HG02840 (cell line): ENCODE data around the gene CTBP2.

Experiments used
- ATAC-seq: cut with Tn5 transposase; IDR thresholded peaks from one replicate; pipeline ENCODE4 v1.9.1; 2021; ENCODE audit warnings: mild to moderate bottlenecking, moderate library complexity, moderate number of reproducible peaks; ENCODE audit not compliant: unreplicated experiment, low FRiP score

CTBP2 gene

DNA sequence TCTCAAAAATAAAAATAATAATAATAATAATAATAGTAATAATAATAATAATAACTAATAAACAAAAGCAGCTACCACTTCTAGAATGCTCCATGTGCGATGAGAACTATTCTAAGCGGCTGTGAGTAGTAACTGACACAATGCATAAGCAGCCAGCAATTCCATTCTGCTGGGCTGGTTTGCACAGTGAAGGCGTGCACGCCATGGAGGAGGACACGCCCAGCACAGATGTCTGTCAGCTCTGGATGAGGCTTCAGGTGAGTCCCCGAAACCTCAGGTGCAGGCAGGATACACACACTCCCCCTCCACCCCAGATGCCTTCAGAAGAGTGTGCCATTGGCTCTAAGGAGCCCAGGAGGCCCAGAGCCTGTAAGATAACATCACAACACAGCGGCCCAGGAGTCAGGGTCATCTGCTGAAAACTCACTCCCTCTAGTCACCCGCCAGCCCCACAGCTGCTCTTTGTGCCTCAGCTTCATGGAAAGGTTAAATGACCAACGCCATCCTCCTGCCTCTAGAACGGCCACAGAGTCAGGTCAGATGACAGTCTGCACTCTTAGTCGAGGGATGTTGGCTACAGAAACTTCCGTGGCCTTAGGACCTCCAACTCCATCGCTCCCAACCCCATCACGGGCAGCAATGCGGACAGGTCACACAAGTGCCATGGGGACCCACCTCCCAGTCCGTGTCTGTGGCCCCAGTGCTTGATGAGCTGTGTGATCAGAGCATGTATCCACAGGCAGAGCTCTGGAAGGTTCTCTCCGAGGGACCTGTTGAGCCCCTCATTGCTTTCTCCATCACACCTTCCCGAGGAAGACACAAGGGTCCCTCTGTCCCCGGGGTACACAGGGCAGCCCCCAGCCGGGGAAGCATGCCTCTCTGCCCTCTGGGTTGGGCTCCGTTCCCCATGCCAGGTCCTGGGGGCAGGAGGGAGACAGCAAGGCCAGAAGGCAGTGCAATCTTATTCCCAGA is 103.9 kb downstream of the CTBP2 start:
- ATAC-seq = no peak

DNA sequence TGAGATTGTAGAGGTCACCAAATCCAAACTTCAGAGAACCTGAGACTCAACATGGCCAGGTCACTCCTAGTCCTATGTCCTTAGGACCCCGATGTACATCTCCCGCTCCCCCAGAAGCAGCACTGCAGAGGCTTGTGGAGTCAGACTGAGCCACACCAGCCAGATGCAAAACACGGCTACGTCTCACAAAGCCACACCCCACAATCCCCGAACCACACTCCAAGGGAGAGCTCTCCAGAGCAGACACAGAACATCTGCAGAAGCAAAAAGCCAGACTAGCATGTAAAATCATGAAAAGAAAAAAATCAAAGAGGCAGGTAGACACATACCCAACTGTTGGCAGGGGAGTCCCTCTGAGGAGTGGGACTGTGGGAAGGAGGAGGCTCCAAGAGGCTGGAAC is 104.9 kb downstream of the CTBP2 start:
- ATAC-seq = no peak

DNA sequence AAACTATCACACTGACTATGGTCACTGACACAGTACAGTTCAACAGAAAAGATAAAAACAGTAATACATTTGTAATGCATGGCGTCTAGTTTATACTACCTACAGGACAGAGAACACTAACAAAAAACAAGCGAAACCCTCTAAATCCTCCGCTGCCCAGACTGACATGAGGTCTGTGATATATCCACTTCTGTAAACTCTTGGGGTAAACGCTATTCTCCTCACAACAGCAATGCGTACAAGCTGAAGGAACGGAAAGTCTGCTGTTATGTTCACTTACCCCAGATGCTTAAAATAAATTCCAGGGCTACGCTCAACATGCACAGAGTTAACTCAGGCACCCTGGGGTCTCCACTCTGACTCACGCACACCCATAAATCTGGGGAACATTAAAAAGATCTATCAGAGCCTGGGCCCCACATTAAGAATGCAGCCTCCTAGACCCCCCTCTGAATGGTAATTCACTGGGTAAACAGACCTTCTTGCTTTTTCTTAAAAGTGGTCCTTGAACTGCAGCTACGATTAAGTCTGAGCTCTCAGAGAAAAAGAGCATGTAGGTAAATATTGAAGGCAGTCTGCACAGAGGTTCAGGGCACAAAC is 105.6 kb downstream of the CTBP2 start:
- no peak for ATAC-seq

DNA sequence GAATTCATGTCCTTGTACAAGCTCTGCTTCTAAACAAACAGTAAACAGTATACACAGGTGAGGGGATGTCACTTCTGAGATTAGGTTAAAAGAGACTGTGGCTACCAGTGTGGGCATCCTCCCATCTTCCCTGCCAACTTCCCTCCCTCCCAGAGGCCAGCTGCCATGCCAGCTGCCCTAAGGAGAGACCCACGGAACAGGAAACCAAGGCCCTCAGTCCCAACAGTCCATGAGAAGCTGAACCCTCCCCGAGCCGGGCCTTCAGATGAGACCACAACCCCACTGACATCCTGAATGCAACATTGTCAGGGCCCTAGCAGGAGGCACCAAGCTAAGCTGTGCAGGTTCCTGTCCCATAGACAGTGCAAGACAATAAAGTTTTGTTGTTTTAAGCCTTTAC is 106.1 kb downstream of the CTBP2 start:
- no peak for ATAC-seq

DNA sequence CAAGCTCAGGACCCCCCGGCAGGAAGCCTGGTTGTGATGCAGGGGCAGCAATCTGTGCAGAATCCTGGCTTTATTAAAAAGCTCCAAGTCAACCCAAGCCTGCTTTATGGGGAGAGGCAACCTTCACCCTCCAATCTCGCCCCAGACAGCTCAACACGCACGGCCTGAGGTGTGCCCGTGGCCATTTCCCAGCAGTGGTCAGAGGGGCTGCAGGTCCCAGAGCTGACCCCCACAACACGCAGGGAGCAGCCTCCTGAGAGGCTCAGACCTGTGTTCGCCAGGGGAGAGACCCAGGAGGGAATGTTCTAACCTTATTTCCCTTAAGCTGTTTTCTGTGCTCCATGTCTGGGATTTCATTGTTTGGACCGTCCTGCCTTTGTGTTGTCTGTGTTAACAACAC is 108.2 kb downstream of the CTBP2 start:
- no peak for ATAC-seq

DNA sequence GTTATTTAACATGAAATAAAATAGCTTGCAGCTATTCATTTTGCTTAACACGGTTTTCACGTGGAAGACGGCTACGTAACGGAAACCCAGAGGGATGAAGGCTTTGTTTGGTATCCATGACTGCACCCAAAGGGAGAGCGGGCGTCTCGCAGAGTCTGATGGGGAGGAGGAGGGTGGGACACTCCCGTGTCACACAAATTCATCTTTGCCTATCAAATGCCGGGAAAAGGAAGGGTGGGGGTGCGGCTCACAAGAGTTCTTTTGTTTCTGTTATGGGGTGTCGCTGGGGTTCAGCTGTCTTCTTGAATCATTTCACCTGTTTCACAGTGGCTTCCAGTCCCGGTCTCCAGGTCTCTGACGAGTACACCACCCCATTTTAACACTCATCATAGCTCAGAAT is 110.0 kb downstream of the CTBP2 start:
- no peak for ATAC-seq

DNA sequence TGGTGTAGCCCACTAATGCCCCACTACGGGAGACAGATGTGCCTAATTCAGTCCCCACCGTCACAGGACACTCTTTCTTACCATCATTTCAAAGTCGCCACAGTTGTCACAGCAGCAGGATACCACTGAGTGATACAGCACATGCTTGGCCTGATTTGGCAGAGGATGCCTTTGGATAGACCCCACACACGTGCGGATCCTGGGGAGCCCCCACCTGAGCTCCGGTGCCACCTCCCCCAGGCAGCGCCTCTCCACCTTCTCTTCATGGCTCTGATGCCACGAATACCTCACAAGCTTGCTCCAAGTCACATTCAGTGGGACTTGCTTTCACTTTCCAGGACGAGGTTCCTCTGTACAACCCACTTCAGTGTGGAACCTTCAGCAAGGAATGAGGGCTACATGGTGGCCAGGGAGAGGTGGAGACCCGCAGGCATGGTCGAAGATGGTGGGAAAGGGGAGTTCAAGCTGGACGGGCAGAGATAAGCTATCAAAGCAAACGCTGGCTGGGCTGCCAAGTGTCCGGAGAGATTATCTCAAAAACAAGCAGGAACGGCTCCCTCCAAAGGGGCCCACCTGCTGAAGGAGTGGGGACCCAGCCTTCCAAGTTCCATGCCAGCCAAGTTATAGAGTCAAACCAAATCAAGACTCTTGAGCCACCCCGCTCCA is 111.0 kb downstream of the CTBP2 start:
- ATAC-seq = no peak

DNA sequence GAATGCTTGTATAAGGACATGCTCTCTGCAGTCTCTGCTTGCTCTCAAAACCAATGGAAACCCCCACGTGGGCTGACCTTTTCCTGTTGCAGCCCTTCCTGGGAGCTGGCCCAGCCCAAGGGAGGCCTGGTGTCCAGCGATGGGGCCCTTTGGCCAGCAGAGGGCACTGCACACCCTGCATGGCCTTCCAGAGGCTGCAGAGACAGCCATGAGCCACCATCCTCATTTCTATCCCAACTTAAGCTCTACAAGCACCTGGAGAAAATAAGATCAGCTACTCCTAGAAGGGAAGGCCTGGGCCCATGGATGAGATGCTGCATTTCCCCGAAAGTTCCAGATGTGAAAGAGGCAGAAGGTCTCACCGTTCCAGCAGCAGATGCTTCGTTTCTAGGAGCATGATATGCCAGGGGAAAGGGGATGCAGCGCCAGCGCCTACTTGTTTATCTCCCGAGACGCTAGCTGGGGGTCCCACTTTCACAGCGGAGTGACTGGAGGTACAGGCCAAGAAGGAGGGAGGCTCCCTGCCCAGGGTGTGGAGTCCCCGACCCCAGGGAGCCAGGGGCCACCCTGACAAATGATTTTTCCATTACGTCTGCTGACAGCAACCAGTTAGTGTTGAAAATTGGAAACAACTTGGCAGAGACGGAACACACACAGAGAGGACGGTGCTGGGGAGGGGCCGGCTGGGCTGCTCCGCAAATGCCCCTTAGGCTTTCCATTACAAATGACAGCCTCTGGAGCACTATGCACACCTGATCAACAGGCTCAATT is 112.1 kb downstream of the CTBP2 start:
- ATAC-seq = peak; percentile 67

DNA sequence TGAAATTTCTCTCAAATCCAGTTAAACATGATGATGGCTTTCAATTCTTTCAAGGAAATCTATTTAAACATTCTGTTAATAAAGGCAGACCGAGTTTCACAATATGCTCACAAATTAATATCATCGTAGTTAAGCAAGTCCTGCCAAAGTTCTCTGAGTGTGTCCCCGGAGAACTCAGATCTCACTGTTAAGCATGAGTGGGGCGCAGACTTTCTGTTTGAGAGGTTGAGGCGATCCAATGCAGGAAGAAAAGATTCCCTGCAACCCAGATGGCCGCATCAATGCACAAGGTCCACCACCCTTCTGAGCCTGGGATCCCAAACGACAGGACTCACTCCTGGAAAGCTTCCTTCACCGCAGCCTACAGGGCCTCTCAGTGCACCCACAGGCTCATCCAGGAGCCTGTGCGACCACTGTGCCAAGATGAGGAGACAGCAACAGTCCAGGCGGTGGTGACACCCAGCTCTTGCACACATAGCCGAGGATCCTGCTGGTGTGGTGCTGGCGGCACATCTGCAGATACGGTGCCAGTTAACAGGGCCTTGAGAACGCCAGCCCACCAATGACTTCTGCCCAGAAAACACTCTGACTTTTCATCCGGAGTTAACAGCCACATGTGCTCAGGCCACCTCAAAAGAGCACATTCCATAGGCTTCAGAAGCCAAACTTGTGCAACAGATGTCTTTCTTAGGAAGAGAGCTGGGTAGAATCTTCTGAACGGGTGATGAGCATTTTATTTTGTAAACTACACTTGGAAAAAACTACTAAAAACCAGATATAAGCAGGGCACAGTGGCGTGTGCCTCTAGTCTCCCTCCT is 116.3 kb downstream of the CTBP2 start:
- ATAC-seq = no peak

DNA sequence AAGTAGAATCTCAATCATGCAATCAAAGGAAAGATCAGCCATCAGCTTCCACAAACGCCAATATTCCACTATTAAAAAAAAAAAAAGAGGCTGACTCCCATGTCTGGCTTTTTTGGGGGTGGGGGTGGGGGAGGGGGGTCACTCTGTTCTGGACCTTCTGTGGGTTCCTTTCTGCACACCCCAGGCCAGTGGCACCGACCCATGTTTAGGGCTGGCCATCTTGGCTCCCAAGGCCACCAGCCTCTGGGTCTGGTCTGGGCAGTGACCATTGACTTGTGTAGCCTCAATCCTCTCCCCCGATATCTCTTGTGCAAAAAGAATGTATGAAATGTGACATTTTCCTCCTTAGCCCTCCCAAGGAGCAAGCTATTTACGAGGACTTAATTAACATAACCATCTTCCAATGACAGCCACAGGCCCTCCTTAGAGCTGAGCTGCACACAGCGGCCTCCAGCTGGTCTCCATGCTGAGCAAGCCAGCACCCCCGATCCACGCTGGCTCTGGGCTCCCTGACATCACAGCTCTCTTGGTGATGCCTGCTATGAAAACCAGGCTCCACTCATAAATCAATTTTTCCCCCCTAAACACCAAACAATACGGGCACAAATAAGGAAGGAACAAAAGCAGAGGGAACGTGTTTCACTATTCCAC is 118.4 kb downstream of the CTBP2 start:
- ATAC-seq = no peak

DNA sequence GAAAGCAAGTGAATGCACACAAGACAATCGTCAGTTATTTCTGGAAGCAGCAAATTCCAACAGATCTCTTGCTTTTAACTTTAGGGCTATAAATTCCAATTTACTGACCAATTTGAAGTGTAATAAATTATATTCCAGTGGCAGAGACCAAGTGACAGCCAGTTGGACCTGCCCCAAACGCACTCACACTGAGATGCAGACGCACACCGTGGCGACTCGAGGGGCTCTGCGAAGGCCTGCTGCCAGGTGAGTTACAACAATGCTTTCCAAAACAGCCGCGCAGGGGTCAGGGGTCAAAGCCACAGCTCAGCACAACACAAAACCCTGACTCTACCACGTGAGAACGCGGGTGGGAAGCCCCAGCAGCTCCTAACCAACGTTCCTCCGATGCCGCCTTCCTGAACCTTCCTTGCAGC is 121.0 kb downstream of the CTBP2 start:
- ATAC-seq = no peak

DNA sequence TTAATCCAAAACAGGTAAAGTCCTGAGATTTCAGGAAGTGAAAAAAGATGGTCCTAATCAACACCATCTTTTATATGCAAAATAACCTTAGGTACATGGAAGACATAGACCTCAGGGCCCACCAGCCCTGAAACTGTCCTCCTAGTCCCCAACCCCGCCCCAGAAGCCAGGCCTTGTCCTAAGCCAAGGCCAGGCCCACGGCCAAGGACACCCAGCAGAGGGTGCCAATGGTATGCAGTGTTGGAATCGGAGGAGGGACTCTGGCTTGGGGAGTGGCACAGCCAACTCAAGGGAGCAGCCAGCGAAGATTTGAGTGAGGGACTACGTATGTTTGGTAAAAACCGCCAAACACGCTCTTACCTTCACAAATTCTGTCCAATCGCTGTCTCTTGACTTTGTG is 121.7 kb downstream of the CTBP2 start:
- no peak for ATAC-seq

DNA sequence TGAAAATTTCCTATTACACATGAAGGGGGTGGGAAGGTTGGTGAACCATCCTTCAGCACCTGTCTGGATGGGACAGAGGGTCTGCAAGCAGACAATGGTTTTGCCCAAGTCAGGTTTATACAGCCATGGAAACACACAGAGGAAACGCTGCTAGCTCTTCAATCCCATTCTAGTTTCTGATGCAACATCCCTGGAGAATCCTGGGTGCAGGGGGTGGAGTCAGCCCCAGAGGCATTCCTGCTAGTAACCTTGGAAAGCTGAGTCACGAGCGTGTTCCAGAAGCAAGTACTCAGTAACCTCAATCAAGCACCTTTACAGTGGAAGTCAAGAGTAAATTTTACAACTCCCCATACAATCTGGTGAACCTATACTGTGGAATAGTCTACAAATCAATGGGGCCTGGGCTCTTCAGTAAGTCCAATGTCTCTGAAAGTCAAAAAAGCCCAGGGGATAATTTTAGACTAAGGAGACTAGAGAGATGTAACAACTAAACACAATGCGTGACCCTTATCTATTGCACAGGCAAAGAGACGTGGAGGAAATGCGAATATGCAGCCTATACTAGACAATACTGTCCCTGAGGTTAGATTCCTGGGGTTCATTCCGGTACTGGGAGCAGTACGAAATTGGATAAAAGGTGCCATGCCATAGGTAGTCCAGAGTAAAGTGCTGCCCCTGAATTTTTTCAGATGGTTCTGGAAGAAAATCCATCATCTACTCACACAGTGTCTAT is 123.1 kb downstream of the CTBP2 start:
- no peak for ATAC-seq

DNA sequence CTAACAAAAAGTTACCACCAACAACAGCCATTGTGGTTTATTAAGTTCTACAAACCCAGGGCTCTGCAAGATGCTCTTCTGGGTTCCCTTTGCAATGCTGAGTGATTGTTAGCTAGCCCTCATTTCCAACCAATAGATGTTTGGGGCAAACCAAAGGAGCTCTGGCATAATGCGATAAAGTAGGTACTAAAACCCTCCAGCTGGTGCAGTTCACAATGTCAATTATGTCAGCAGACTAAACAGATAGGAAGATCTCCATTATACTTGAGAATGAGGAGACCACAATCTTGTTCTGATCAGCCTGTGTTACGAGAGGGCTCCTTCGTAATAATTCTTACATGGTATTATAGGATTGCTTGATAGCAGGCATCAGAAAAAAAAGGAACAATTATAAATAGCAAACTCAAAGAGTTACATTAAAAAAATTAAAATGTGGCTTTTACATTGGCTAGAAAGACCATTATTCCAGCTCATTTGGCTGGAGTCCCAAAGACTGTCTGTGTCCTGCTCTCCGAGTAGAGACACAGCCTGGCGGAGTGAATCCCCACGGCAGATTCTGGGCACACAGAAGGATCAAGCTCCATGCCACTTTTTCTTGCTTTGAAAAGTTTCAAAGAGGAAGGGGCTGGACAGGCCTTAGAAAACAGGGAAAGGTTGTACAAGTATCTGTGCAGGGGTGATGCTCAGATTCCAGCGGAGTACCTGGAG is 124.6 kb downstream of the CTBP2 start:
- no peak for ATAC-seq

DNA sequence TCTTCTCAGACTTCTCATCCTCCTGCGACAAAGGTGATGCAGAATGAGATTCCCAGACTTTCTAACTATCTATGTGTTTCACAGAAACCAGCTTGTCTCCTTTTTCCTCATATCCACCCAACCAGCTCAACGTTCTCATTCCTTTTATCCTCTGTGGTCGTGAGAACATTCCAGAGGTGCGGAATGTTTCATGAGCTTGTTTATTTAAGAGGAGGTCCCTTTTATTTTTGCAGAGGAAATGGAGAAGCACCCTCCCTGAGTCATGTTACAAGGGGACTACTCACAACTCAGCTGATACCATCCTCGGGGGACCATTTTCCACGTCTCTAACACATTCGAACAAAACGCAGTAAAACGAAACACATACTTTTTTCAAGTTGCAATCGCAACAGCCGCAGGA is 125.2 kb downstream of the CTBP2 start:
- no peak for ATAC-seq

DNA sequence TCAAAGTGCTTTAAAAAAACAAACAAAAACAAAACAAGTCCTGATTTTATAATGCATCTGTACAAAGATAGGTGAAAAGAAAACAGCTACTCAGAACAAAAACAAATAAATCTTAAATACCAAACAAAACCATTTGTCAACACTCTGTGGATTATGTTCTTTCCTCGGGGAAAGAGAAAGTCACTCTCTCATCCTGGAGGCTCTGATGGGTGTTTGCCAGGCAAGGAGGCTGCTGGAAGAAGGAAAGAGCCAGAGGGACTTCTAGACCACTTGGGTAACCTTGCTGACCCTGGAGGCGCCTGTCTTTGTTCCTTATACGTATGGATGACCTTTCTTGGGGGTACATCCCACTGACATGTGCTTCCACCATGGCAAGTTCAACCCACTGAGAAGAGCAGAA is 125.7 kb downstream of the CTBP2 start:
- ATAC-seq = no peak

DNA sequence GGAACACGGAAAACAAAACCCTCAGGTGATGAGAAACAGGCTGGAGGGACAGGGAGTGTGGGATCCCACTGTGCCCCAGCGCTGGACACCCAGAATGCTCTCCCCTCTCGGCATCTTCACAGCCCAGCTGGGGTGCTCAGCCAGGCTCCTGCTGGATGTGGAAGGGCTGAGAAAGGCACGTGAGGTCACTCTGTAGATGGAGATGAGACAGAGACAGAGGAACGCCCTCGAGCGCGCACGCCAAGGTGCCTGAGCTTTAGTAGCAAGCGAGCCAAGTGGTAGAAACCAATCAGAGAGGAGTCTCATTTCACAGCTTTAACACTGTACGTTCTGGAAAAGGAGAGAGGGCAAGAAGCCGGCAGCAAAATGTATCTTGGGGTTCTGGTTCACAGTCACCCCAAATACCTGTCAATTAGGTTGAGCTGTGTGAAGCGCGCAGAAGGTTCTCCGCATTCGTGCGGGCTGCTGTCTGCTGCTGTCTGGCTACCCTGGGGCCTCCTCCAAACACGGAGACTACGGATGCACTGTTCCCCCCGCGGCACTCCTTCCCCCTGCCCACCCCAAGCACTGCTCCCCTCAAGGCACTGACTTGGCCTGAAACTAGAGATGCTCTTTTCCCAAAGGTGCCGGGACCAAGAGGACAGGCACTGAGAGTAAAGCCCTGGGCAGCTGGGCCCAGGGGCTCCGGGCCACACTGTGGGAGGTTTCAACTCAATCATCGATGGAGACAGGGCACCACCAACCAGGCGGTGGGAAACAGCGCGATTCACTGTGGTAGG is 127.0 kb downstream of the CTBP2 start:
- no peak for ATAC-seq
